ENCODE data around the gene KSR1.
"Not testable (repeated sequence)": the region's sequence is repeated elsewhere in the genome, so short reads cannot be mapped to it uniquely, and the experiment has no call there.

The KSR1 gene

DNA sequence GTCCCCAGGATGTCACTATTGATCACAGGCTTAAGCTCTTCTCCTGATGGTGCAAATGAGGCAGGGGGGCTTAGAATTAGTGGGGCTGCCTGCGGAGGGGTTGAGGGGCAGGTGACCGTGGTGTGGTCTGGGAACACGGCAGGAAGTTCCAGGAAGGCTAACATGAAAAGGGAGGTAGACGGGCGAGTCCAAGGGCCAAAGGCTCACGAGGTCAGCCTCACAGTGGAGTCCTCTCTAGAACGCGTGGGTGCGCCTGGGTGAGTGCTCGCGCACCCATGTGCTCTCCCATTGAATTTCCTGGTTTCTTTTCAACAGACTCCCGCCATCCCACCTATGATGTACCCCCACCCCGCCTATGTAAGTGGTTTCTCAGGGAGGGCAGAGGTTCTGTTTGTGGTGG, 190.0 kb downstream of the KSR1 start:
- H3K27ac ChIP-seq: no peak overlapping the region
- TF ChIP-seq, protein P1, sequence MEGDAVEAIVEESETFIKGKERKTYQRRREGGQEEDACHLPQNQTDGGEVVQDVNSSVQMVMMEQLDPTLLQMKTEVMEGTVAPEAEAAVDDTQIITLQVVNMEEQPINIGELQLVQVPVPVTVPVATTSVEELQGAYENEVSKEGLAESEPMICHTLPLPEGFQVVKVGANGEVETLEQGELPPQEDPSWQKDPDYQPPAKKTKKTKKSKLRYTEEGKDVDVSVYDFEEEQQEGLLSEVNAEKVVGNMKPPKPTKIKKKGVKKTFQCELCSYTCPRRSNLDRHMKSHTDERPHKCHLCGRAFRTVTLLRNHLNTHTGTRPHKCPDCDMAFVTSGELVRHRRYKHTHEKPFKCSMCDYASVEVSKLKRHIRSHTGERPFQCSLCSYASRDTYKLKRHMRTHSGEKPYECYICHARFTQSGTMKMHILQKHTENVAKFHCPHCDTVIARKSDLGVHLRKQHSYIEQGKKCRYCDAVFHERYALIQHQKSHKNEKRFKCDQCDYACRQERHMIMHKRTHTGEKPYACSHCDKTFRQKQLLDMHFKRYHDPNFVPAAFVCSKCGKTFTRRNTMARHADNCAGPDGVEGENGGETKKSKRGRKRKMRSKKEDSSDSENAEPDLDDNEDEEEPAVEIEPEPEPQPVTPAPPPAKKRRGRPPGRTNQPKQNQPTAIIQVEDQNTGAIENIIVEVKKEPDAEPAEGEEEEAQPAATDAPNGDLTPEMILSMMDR (conservative IDR thresholded peaks at IDR 0.05): no peak
- no peak for TF ChIP-seq ZFX (IDR thresholded peaks at IDR 0.05)

GRCh38 chr17:27647765-27648164, 191.5 kb downstream of the KSR1 start:
- no peak for TF ChIP-seq ZFX (IDR thresholded peaks at IDR 0.05)
- TF ChIP-seq, protein P1 (conservative IDR thresholded peaks at IDR 0.05): no peak
- H3K27ac ChIP-seq: no peak overlapping the region

DNA sequence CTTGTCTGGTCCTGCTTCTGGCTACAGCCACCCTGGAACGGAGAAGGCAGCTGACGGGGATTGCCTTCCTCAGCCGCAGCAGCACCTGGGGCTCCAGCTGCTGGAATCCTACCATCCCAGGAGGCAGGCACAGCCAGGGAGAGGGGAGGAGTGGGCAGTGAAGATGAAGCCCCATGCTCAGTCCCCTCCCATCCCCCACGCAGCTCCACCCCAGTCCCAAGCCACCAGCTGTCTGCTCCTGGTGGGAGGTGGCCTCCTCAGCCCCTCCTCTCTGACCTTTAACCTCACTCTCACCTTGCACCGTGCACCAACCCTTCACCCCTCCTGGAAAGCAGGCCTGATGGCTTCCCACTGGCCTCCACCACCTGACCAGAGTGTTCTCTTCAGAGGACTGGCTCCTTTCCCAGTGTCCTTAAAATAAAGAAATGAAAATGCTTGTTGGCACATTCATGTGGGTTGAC, 192.9 kb downstream of the KSR1 start:
- peak overlapping the region; percentile 9 for H3K27ac ChIP-seq

DNA sequence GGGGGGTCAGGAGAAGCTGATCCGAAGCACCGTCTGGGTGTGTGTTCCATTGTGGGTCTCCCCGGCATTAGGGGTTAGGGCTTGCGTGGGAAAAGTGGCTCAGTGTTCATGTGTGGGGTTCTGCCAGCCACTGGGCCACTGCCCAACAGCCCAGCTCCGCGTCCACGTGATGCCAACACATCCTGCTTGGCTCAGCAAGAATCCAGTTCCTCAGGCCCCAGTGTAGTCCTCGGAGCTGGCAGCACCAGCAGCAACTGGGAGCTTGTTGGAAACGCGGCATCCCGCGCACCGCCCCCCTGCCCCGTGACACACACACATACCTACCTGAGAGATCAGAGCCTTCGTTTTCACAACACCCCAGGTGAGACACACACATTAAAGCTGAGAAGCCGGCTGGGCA, 193.7 kb downstream of the KSR1 start:
- peak overlapping the region; percentile 9 for H3K27ac ChIP-seq
- TF ChIP-seq, protein P1 (conservative IDR thresholded peaks at IDR 0.05): no peak
- TF ChIP-seq ZFX (IDR thresholded peaks at IDR 0.05): no peak

DNA sequence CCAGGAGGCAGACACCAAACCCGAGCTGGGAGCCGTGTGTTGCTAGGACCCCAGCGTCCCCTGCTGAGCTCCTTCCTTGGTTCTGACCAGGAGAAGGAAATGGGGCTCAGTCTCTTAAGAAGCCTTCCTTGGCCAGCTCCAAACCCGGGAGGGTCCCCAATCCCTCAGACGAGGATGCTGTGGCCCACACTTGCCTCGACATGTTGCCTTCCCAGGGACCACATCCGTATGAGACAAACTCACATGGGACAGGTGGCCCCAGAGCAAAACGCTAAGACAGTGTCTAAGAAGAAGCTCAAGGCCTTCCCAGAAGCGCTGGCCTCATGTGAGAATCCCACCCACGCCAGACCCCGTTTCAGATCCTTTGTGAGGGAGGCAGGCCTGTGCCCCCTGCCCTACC, 194.6 kb downstream of the KSR1 start:
- no peak overlapping the region for H3K27ac ChIP-seq
- TF ChIP-seq, protein P1 (conservative IDR thresholded peaks at IDR 0.05): no peak
- no peak for TF ChIP-seq ZFX (IDR thresholded peaks at IDR 0.05)

DNA sequence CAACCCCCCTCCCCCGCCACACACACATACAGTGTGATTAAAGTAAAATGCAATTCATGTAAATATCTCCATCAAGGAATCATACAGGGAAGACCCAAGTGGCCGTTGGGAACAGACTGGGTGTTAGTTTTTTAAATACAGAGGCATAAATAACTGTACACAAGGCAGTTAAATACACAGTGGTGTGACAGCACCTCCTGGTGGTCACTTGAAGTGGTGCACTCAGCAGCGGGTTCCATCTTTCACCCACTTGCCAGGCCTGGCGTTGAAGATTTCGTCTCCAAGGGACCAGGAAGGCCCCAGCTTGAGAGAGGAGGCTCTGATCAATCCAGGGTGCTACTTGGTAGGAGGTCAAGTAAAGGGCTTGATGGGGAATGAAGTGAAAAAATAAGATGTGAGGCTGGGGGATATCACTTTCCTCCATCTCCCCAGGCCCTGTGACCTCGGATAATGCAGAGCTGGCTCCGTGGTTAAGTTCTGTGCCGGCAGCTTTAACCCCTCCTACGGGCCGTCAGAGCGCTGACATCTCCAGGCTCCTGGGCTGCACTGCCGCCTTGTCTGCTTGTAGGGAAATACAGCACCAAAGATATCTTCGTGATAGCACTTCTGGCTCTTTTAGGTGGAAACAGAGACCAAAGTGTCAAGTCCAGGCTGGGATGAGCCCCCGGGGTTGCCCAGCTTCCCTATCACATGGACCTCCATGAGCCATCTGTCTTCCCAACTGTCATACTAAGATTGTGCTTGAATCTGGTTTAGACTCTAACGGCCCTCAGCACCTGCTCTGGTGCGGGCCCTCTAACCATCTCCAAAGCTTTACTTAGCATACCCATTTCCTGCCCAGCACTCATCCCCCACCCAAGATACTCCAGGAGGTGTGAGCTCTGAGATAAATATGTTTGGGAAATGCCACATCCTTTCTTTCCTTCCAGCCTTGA, 195.4 kb downstream of the KSR1 start:
- TF ChIP-seq ZFX (IDR thresholded peaks at IDR 0.05): no peak
- TF ChIP-seq, protein P1 (conservative IDR thresholded peaks at IDR 0.05): peak; percentile 93
- H3K27ac ChIP-seq: no peak overlapping the region

DNA sequence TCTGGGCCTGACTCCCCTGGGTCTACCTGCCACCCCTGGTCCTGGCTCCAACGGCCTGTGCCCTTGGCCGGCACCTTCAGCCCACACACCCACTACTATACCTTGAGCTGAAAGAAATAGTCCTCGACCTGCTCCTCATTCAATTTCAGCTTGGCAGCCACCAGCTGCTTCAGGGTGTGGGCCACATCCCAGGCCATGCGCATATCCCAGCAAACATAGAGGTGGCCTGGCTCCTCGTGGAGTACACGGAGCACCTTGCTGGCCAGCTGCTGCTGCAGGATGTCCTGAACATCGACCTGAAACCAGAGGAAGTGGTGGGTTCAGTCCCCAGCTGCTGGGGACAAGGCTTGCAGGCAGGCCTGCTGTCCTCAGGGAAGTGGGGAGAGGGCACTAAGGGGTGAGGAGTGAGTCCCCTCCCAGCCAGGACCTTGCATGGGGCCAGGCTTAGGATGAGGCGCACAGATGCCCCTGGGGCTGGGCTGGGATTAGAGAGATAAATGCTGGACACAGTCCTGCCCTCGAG, 197.3 kb downstream of the KSR1 start:
- not testable (repeated sequence) for H3K27ac ChIP-seq

- H3K27ac ChIP-seq: no peak overlapping the region
- TF ChIP-seq, protein P1 (conservative IDR thresholded peaks at IDR 0.05): no peak
- no peak for TF ChIP-seq ZFX (IDR thresholded peaks at IDR 0.05)
Measured at GRCh38 chr17:27654136-27654535, 197.9 kb downstream of the KSR1 start.
